GM19238 (cell line): Measurements from ENCODE around the gene ECM1.
A peak's percentile ranks its signal among the peaks of the same experiment; 100 is the strongest.

Experiments used
- DNase-seq: peaks from one replicate; pipeline ENCODE4 v3.0.0; 2011; ENCODE audit warnings: low spot score; ENCODE audit not compliant: insufficient read length

ECM1 gene

DNA sequence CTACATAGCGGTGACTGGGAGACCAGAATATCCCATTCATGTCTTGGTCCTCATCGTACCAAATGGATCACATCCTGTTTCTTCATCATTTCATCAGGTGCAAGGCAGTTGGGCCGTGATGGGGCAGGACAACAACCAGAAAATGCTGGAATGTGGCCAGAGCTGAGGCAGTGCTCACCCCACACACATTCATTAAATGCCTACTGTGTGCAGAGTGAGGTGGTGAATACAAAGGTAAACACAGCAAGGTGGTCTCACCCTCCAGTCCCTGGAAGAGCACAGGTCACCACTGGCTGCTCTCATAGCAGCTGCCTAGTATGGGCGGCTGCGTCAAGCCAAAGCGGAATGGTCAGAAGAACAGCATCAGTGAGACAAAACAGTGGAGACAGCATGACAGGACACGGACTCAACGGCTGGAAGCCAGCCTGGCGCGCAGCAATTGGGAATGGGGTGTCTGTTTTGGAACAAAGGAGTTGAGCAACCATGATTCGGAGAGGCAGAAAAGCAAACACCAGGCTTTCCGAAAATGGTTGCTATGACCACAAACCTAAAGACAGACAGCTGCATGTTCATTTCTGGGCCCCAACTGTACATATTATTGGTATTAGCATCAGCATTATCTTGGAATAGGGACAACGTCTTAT is 35.7 kb downstream of the ECM1 start:
- DNase-seq: no peak

DNA sequence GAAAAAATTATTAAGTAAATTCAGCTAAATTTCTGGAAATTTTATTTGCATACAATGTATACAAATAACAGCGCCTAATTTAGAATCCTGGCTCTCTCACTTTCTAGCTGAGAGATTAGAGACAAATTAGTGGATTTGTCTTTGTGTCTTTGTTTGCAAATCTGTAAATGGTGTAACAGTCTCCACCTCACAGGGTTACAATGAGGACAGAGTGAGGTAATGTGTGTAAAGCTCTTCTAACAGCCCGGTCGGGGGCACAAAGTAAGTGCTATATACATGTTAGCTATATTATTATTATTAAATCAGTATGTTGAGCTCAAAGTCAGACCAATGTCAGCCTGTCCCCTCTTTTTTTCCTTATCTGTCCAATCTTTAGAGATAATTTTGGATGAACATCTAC is 36.3 kb downstream of the ECM1 start:
- DNase-seq: no peak

DNA sequence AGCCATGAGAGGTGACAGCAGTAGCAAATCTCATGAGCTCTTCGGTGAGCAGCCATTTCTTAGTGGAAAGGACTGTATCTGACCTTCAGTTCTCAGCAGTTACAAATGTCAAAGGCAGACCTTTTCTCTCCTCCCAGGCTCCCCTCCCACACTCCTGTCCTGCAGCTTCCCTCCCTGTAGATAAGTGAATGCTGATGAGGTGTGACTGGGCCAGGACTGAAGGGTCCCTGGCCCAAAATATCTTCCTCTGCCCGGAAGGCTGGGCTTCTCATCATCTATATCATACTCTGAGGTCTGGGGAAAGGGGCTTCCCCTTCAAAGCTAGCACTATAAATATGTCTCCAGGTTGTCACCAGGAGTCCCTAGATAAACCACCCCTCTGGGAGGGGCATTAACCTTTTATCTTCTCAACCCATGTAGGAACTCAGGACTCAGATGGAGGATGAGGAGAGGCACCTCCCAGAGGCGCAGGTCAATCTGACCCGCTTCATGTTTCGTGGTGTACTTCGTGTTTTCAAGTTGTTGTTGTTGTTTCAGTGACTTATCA is 37.6 kb downstream of the ECM1 start:
- no peak for DNase-seq

DNA sequence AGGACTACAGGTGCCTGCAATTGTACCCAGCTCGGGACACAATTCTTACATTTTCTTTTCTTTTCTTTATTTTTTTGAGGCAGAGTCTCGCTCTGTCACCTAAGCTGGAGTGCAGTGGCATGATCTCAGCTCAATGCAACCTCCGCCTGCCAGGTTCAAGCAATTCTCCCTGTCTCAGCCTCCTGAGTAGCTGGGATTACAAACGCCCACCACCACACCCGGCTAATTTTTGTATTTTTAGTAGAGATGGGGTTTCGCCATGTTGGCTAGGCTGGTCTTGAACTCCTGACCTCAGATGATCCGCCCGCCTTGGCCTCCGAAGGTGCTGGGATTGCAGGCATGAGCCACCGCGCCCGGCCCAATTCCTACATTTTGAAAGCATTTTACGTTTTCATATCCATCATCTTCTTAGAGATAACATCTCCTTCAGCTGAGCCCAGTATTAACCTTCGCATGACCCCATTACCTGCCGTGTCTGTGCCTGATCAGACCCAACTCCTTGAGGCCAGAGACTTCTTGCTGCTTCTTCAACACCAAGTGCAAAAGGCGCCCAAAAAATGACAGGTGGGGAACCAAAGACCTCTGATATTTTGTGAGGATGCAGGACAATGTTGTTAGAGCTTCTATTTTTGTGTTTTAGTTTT is 38.5 kb downstream of the ECM1 start:
- no peak for DNase-seq

DNA sequence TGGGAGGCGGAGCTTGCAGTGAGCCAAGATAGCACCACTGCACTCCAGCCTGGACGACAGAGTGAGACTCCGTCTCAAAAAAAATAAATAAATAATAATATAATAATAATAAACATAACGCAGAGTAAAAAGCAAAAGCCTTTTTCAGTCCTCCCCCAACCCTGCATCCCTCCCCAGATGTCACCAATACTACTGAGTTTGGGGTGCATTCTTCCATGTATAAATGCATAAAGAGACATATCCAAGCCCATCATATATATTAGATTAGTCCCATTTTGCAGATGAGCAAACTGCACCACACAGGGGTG is 40.4 kb downstream of the ECM1 start:
- DNase-seq: no peak

DNA sequence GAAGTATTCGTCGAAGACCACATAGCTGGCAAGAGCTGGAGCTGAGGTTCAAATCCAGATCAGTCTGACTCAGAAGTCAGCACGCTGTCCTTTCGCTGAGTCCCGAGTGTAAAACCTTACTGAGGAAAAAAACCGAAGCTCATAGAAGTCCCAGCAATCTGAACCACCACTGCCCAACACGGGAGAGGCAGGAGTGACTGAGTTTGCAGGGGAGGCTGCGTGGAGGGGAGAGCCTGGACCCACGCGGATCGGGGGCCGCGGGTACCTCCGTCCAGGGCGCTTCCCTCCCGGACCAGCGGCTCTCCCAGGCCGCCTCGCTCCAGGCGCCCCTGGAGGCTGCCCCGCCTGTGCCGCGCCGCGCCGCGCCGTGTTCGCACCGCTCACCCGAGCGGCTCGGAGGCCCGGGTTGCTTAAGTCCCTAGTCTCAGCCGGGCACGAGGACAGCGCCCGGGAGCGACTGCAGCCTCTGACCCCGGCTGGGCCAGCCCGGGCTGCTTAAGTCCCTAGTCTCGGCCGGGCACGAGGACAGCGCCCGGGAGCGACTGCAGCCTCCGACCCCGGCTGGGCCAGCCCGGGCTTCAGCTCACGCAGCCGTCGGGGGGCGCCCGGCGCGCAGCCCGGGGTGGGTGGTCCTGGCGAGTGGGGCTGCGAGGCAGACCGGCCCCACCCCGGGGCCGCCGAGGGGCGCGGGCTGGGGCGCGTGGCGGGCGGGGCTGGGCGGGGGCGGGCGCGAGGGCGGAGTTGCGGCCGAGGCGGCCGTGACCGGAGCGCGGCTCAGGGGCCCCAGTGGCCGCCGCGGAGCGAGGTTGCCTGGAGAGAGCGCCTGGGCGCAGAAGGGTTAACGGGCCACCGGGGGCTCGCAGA is 41.0 kb downstream of the ECM1 start, which contains the start of gene ADAMTSL4:
ADAMTSL4 (plus strand) TSS at position 777 of the 864 bp plus-strand sequence. CDS start 2,881 bp downstream, outside the sequence.
- DNase-seq: peak; percentile 66

DNA sequence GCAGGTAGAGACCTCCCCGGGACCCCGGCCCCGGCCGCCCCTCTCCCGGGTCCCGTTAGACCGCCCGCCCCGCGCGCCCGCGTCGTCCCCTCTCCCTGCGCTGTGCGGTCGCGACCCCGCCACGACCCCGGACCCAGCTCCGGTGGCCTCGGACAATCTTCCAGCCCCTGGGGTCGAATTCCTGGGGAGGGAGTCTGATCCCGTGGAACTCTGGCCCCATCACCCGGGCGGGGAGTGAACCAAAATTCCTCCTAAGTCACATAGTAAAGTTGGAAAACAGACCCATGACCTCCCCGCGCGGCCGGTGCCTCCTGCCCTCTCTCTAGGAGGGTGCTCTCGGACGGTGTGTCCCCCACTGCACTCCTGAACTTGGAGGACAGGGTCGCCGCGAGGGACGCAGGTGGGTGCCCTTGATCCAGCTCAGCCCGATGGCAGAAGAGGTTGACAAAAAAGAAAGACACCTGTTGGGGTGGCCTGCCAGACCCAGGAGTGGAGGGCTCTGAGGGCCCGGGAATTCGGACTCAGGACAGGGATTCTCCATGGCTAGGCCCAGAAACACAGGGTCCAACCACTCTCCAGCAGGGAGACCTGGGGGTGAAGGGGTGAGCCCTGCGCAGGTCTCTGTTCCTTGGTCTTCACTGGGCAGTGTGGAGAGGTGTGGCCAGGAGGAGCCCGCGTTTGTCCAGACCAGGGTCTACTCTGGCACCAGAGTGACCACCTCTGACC is 41.8 kb downstream of the ECM1 start:
- DNase-seq: no peak

DNA sequence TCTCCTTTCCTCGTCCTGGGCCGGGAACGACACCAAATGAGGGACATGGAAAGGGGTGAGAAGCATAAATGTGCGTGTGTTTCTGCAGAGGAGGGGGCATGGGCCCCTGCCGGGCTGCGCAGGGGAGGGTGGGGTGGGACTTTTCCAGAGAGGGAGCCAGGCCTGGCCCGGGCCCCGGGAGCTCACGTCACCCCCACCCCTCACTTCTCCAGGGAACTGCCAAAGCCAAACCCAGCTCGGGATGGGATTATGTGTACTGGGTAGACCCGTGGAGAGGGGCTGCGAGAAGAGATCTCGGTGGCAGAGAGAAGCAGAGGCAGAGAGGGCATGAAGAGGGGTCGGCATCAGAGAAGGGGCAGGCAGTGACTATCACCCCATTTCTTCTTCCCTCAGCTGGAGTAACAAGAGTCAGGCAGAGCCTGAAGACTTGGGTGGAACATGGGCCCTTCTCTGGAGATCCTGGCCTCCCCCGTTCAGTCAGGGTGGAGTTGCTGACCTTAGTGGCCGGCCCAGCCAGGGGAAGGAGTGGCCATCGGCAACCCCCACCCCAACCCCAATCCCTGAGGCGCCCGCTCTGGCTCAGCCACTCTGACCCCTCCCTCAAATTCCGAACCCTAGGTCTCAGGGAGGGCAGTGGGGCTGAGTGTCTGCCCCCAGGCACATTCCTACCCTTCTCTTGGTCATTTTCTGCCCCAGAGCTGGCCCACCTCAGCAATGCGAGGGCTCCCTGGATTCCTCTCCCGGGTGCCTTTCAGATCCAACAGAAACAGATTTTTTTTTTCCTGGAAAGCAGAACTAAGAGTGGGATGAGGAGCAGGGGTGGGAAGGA is 42.5 kb downstream of the ECM1 start:
- no peak for DNase-seq

DNA sequence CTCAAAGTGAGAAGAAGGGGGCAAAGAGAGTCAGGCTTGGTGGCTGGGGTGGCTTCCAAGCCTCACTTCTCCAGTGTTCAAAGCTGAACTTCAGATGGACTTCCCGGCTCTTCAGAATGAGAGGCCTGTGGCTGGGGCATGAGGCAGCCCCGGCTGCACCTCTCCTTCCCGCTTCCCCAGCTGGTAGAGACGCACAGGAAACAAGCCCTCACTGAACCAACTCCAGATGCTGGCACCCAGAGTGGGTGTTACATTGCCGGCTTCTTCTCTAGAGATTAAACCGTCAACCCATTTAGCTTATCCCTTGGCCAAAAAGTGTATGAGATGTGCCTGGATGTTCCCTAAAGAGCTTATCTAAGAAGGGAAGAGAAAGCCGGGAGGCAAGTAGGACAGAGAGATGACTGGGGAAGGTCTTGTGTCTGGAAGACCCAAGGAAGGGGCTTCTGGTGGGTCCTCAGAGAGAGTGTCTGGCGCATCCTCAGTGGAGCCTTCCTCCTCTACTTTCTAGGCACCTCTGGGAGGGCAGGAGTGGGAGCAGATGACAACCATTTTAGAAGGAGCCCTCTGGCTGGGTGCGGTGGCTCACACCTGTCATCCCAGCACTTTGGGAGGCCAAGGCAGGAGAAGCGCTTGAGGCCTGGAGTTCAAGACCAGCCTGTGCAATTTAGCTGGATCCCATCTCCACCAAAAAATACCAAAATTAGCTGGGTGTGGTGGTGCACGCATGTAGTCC is 43.3 kb downstream of the ECM1 start:
- no peak for DNase-seq

DNA sequence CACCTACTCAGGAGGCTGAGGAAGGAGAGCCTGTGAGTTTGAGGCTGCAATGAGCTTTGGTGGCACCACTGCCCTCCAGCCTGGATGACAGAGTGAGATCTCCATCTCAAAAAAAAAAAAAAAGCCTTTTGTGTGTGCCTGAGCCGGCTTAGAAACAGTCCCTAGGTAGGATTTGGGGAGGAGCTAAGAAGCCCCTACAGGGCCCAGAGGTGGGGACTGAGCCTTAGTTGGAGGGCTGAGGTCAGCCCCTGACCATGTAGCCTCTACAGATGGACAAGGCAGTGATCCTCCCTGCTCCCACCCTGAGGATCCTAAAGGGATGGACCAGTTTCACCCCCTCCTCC is 43.8 kb downstream of the ECM1 start:
- no peak for DNase-seq

DNA sequence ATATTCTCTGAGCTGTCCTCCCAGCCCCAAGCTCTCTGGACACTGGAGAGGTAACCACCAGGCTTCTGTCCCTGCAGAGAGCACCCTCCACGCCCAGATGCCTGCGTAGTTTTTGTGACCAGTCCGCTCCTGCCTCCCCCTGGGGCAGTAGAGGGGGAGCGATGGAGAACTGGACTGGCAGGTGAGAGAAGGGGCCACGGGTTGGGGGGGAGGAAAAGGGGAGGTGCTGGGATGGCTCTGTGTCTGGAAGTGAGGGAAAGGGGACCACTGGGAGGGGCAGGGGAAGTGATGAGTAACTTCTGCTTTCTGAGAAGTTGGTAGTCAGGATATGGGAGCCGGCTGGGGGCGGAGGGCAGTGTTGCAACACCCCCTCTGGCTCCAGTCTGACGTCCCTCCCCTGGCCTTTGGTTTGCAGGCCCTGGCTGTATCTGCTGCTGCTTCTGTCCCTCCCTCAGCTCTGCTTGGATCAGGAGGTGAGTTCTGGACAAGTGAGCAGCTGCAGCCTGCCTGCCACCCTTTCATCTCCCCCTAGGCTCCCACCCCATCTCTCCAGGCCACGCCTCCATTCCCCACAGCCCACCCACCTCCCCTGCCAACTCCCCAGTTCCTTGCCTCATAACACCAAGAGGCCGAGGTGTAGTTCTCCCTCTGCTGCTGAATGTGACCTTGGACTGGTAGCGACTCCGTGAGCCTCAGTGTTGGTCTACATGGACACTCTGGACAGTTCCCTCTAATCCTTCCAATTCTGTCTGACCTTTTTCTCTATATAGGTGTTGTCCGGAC is 44.4 kb downstream of the ECM1 start:
- no peak for DNase-seq

DNA sequence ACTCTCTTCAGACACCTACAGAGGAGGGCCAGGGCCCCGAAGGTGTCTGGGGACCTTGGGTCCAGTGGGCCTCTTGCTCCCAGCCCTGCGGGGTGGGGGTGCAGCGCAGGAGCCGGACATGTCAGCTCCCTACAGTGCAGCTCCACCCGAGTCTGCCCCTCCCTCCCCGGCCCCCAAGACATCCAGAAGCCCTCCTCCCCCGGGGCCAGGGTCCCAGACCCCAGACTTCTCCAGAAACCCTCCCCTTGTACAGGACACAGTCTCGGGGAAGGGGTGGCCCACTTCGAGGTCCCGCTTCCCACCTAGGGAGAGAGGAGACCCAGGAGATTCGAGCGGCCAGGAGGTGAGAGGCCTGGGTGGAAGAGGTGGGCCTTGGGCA is 45.0 kb downstream of the ECM1 start:
- DNase-seq: no peak

DNA sequence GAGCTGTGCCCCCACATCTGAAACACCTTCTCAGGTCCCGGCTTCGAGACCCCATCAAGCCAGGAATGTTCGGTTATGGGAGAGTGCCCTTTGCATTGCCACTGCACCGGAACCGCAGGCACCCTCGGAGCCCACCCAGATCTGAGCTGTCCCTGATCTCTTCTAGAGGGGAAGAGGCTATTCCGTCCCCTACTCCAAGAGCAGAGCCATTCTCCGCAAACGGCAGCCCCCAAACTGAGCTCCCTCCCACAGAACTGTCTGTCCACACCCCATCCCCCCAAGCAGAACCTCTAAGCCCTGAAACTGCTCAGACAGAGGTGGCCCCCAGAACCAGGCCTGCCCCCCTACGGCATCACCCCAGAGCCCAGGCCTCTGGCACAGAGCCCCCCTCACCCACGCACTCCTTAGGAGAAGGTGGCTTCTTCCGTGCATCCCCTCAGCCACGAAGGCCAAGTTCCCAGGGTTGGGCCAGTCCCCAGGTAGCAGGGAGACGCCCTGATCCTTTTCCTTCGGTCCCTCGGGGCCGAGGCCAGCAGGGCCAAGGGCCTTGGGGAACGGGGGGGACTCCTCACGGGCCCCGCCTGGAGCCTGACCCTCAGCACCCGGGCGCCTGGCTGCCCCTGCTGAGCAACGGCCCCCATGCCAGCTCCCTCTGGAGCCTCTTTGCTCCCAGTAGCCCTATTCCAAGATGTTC is 45.6 kb downstream of the ECM1 start:
- DNase-seq: no peak

DNA sequence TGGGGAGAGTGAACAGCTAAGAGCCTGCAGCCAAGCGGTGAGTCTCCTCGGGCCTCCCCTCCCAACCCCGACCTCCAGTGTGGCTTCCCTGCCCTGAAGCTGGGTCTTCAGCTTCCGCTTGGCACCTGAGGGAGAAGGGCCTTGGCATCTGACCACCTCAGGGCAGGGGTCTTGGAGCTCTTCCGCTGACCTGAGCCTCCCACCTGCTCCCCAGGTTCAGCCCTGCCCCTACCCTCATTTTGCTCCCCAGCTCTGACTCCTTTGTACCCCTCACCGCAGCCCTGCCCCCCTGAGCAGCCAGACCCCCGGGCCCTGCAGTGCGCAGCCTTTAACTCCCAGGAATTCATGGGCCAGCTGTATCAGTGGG is 46.2 kb downstream of the ECM1 start:
- DNase-seq: no peak

DNA sequence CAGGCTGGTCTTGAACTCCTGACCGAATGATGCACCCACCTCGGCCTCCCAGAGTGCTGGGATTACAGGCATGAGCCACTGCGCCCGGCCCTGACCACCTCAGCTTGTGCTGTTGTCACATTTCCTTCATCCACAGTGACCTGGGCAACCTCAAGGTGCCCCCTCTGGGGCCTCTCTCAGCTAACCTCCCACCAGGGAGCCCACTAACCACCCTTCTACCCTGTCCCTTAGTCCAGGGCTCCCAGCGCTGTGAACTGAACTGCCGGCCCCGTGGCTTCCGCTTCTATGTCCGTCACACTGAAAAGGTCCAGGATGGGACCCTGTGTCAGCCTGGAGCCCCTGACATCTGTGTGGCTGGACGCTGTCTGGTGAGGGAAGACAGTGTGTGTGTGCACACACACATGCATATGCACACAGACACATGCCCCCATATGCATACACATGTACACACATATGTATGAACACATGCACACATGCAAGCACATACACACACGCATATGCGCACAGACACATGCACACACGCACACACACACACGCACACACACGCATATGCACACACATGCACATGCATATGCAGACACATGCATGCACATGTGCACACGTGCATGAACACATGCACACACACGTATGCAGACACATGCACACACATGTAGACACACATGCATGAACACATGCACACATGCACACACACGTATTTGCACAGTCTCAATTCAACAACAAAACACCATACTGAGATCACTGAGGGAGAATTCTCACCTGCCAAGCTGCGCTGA is 47.5 kb downstream of the ECM1 start:
- no peak for DNase-seq

DNA sequence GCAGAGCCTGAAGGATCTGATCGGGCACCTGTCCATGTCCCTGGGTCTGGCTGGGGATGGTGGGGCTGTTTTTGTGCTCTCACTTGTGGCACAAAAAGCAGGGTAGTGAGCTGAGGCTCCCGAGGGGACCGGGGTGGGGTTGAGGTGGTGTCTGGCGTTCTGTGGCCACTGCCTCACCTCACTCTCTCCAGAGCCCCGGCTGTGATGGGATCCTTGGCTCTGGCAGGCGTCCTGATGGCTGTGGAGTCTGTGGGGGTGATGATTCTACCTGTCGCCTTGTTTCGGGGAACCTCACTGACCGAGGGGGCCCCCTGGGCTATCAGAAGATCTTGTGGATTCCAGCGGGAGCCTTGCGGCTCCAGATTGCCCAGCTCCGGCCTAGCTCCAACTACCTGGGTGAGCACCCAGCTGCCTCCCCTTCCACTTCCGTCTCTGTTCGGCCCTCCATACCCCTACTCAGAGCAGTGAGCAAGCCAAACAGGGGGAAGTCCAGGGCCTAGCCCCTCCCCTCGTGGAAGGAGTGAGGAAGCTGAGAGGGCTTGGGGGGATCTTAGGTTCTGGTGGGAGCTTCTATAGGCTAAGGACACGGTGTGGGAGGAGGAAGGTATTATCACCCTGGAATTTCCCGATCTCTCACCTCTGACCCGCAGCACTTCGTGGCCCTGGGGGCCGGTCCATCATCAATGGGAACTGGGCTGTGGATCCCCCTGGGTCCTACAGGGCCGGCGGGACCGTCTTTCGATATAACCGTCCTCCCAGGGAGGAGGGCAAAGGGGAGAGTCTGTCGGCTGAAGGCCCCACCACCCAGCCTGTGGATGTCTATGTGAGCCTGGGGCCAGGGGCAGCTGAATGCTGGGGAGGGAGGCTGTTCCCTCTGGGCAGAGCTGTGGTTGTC is 48.3 kb downstream of the ECM1 start:
- DNase-seq: no peak

DNA sequence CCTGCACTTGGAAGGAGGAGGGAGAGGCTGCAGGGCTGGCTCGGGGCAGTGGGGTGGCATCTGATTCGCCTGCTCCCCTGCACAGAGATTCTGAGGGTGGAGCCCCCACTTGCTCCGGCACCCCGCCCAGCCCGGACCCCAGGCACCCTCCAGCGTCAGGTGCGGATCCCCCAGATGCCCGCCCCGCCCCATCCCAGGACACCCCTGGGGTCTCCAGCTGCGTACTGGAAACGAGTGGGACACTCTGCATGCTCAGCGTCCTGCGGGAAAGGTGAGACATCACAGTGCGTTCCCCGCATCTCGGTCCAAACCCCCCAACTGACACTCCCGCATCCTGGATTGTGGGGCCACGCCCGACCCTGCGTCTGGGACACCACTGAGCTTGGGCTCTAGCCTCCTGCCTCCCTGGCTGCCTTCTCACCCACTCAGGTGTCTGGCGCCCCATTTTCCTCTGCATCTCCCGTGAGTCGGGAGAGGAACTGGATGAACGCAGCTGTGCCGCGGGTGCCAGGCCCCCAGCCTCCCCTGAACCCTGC is 49.2 kb downstream of the ECM1 start:
- no peak for DNase-seq
